NCI-H1436 treated with DMSO at 0.1 percent for 48 hours (cell line): ENCODE measurements around the gene TIGD3.

Experiments used
- DNase-seq: peaks from one replicate; lab custom pipeline; 2025; lab: John Stamatoyannopoulos, UW

Gene TIGD3, protein sequence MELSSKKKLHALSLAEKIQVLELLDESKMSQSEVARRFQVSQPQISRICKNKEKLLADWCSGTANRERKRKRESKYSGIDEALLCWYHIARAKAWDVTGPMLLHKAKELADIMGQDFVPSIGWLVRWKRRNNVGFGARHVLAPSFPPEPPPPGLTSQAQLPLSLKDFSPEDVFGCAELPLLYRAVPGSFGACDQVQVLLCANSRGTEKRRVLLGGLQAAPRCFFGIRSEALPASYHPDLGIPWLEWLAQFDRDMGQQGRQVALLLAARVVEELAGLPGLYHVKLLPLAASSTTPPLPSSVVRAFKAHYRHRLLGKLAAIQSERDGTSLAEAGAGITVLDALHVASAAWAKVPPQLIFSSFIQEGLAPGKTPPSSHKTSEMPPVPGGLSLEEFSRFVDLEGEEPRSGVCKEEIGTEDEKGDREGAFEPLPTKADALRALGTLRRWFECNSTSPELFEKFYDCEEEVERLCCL

GRCh38 chr11:65354265-65355012 is at the start of gene TIGD3:
Gene TIGD3 (plus strand): TSS chr11:65354751. CDS start chr11:65355809, 1,058 bp downstream.
- peak; percentile 79 for DNase-seq

DNA sequence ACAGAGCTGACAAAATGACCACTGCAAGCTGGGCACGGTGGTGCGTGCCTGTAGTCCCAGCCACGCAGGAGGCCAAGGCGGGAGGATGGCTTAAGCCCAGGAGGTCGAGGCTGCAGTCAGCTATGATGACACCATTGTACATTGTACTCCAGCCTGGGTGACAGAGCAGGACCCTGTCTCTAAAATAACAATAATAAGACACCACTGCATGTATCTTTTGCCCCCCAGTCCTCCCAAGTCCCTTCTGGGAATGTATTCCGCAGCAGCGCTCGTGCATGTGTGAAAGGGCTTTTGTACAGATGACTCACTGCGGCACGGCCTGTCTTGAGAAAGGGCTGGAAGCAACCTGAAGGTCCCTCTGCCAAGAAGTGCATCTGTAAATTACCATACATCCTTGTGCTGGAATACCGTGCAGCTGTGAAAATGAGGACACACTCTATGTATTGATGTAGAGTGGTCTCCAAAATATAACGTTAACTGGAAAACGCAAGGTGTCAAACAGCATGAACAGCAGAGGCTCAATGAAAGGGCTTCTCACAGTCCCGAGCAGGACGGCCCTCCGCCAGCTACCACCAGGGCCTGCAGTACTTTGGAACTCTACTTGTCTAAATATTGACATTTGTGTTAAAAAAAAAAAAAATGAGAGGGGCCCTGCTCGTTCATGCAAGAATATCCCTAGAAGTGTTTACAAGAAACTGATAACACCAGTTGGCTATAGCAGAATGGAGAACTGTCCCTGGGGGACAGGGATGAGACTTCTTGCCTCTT is 48.9 kb upstream of the TIGD3 start:
- DNase-seq, result no peak

DNA sequence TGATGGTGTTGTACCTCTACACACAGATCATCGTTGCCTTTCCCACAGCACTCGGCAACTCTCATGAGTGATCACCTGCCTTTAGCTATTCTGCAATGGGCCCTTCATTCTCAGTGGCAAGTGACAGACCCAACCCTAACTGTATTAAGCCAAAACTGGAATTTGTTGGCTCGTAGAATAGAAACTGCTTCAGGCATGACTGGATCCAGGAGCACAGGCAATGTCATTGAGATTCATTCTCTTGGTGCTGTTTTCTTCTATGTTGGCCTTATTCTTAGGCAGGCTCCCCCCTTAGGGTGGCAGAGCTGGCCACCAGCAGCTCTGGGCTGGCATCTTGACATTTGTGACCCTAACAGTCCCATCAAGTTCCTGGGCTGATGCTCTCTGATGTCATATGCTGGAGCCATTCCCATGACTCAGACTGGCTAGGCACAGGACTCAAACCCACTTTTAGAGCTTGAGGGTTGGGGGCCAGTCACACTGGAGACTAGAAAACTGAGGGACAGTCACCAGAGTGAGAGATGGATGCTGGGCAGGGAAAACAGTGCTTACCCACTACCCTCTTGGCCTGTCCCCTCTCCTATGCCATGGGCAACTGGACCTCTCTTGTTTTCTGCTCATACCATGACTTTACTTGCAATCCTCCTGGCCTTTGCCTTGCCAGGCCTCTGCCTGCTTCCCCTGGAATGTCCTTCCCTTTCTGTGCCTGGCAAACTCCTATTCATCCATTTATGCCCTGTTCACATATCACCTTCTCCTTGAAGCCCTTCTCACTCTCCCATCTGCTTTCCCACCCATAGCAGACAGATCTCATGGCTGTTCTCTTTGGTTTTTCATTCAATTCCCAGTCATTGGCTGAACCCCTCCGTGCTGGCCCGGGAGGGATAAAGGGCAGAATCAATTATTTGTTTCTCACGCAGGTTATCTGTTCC is 47.0 kb upstream of the TIGD3 start:
- DNase-seq, result no peak

DNA sequence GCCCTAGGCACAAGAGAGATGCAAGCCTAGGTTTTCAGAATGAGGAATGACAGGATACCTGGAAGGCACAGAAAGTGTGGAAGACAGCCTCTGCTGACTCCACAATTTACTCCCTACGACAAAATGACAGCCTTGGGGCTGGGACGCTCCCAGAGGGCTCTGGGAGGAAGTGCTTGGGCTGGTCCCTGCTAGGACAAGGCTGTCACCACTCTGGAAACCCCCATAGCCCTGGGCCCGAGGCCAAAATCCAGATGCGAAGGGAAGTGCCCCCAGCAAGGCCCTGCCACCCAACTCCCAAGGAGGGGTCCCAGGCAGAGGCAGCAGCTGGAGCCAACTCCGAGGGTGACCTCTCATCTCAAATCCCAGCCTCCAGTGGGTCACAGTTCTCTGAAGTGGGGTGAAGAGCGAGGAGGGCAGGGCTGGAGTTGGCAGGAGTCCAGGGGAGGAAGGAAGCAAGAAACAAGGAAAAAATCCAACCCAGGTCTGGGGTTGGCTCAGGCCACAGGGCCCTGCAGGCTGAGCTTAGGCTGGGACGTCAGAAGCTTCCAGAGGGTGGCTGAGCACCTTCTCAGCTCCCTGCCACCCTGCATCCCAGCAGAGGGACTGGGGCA is 46.2 kb upstream of the TIGD3 start:
- DNase-seq, result no peak

DNA sequence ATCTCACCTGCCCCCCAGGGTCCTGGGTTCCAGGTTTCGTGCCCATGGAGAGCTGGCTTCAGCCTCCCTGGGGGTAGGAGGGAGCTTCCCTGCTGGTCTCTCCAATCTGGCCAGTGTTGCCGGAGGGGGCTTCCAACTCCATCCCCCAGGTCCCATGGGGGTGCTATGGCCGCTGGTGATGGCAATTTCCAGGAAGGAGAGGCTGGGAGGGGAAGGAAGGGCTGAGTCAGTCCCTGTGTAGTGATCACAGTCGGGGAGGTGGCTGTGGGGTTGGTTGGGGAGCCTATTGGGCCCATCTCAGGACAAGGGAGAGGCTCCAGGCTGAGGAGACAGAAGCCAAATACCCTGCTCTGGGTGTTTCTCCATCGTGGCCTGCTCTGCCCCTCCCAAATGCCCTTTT is 45.5 kb upstream of the TIGD3 start:
- DNase-seq, result no peak

GRCh38 chr11:65310215-65310614 is 44.3 kb upstream of the TIGD3 start:
- no peak for DNase-seq

DNA sequence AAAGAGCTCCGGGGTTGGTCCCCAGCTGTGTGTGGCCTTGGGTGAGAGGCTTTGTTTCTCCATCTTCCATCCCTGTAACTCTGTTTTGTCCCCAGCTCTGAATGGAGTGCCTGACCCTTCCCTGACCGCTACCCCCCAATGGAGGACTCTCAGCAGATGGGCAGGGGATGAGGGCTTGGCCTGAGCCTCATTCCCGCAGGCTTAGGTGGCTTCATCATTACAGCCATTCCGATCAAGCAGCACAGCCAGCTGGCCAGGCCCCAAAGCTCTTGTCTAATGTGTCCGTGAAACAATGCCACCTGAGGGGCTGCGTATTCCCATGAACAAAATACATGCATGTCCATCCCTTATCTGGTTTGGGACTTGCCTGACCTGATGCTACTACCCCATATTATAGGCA is 43.8 kb upstream of the TIGD3 start:
- no peak for DNase-seq

DNA sequence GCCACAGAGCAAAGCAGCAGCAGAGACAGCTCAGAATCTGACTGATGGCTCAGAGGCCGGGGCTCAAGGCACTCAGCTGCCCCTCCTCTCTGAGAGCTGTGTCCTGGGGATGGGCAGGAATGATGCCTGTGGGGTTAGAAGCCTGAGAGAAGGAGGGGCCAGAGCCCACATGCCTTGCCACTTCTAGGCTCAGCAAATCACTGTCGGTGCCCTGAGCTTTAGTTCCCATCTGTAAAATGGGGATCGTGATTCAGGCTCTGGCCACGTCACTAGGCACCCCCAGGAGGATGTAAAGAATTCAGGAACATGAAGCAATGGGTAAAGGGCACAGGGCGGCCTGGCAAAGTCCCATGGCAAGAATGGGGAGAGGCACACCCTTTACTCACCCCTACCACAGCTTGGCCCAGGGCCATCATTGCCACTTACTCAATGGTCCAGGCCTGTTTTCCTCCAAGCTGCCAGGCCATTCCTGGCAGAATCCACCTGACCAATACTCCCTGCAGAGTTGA is 43.3 kb upstream of the TIGD3 start:
- DNase-seq, result no peak

DNA sequence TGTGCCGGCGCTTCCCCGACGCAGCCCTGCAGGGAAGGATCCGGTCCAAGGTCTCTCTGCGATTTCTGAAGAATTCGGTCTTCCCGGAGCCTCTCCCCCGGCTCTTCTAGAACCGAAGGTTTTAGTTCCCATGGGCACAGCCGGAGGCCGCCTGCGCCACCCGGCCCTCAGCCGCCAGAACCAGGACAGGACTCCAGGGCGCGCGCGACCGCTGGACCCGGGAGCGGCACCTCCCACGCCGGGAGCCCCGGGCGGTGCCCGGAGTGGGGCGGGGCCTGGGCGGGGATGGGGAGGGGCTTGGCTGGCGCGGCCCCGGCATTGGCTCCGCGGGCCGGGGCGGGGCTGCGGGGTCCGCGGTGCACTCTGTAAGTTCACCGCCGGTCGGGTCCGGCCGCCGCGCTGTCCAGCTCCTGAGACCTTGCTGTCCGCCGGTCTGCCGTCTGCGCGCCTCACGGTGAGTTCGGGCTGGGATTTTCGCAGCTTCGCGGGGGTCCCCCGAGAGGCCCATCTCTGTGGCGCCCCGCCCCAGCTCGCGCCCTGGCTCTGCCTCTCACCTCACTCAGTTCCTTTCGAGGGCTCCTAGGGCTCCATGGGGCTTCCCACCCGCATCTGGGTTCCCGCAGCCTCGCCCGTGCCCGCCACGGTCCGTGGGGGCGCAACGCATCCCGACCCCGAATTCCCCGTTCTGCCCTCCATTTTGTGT is 39.9 kb upstream of the TIGD3 start, which contains the start of gene CDC42EP2:
CDC42EP2 (plus strand) TSS at position 366 of the 703 bp plus-strand sequence. CDS start 6,033 bp downstream, outside the sequence.
- no peak for DNase-seq

DNA sequence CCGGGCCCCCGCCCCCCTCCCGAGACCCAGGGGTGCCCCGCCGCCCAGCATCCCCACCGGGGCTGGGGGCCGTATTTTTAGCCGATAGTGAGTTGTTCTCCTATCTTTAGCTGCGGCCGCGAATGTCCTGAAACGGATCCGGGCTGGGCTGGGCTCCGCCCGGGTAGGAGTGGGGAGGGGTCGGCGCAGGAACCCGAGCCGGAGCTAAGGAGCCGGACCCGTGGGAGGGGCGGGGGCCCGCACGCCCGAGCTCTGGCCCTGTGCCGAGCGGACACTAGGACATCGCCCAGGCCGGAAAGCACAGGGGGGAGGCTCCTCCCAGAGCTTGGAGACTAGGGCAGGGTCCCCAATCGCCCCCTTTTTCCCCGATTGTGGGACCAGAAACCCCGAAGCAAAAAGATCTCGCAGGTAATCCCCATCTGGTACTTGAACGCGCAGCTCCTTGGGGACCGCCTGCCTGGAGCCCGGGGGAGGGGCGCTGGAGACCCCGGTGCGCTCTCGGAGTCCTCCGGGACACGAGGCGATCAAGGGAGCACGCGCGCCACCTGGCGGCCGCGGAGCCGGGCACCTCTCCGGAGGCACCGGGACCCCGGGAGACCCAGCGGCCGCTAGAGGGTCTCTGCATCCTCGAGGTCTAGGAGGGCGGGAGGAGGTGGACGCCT is 39.2 kb upstream of the TIGD3 start:
- no peak for DNase-seq

DNA sequence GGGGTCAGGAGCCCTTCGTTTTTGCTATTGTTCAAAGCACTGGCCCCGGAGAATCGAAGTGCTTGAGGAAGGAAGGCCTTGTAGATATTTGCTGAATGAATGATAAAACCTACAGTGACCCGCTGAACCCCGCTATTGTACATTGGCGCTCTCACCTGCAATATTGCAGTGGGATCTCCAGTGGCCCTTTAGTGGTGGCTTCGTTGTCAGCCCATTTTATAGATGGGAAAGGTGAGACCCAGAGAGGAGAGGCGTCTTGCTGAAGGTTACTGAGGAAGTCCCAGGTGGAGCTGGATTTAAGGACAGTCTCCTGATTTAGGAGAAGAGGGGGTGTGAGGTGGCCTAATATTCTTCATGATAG is 38.7 kb upstream of the TIGD3 start:
- no peak for DNase-seq

- DNase-seq, result no peak
These were observed 38.1 kb upstream of the TIGD3 start for GRCh38 chr11:65316227-65317024.

DNA sequence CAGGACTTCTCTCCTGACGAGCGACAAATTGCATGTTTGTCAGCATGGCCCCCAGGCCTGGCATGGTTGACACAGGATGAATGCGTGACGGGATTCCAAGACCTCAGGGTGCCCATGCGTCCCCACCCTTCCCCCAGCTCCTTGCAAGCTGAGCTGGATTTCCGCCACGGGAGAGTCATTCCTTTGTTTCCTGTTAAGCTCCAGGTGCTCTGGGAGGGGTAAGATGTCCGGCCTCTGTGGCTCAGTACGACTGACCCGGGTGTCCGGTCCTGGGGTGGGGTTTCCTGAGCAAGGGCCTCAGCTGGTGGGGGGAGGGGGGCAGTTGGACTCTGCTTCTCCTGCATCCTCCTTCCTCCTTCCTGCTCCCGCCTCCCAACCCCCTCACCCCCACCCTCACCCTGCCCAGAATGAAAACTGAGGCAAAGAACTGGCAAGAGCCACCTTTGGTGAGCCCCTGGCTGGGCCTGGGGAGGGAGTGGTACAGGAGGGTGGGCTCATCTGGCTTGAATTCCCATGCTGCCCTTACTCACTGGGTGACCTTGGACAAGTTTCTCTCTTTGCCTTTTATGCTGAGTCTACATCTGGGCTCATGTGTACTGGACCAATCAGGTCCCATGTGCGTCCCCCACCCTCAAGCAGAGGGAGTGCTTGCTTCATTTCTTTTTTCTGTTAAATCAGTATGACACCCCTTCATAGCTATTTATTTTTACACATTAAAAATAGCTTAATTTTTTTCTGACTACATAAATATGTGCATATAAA is 37.3 kb upstream of the TIGD3 start:
- DNase-seq, result no peak

DNA sequence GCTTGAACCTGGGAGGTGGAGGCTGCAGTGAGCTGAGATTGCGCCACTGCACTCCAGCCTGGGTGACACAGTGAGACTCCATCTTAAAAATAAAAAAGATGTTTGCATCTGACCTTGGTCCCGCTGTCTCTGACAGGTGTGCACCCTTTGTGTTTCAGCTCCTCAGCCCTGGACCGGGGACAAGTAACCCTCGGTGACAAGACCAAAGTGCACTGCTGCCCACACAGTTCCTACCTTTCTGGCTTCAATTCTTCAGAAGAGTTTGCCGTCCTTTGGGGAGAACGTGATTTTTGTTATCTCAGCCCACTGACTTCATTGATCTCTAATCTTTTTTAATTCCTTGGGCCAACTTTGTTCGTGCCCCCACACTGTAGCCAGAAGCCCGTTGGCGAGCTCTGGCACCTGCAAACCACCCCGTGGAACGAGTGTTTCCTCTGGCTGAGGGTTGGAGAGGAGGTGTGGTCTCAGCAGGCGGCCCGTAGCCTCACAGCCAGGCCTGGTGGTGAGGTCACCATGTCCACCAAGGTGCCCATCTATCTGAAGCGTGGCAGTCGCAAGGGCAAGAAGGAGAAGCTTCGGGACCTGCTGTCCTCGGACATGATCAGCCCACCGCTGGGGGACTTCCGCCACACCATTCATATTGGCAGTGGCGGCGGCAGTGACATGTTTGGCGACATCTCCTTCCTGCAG is 34.0 kb upstream of the TIGD3 start:
- no peak for DNase-seq

GRCh38 chr11:65321076-65321475 is 33.5 kb upstream of the TIGD3 start:
- no peak for DNase-seq

DNA sequence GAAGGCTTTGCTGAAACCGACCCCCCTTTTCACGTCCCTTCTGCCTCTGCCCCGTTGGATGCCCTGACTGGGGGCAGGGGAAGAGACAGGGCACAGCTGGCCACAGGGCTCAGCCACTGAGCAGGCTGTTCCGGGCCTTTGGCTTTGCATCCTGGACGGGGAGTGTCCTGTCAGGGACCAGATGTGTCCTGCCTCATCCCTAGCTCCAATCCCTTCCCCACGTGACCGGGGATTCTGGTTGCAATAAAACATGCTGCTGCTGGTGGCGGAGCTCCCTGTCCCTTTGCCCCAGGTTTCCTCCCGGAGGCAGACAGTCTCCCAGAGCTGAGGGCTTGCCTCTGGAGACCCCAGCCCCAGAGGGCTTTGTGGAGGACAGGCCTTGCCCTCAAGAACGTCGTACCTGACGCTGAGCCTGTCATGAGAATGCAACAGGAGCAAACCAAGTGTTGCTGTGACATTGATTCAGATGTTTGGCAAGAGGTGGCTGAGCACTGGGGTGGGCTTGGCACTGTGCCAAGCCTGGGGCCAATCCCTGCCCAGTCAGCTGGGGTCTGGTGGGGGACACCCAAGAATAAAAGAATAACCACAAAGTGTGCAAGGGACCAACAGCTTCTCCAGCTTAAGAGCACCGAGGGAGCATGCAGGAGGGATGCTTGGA is 32.6 kb upstream of the TIGD3 start:
- no peak for DNase-seq

DNA sequence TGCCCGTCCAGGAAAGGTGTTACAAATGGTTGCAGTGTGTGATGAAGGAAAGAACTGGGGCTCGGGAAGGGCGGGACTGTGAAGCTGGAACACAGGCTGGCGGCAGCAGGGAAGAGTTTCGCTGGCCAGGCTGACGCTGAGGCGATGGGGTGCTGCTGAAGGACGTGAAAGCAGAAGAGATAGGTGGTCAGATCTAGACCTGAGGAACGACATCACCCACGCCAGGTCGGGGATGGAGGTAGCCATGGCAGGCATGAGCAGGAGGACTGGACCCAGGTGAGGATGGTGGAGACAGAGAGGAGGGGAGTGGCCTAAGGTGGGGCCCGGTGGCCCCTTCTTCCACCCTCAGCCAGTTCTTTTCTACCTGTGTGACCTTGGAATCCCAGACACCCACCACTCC is 30.7 kb upstream of the TIGD3 start:
- no peak for DNase-seq
